Measurements from ENCODE around the gene B4GALNT3. TPM values are rescaled to one million over a fixed set of nuclear protein-coding genes. Genes with fewer than 3 reads are reported as not detected.

B4GALNT3 gene
- total and polyA plus RNA-seq, 2 of the 13 experiments (the other 11 are each of a cell fraction or from before 2014, with no cell fraction given): 3.2 to 4.4 TPM

GRCh38 chr12:580813-581212 is 121.1 kb downstream of the B4GALNT3 start:
- intact Hi-C loops (cut with micrococcal nuclease; ENCODE audit: unreplicated experiment): no loop called here
- 96% methylated on average over 4 of the region's 4 CpGs for WGBS (ENCODE audit: low lambda C conversion rate)
- Histone ChIP-seq H3K4me3 (replicated peaks in 1 of 3; ENCODE audit: insufficient read depth in 1 of 3, low read depth in 2 of 3, low read length in 3 of 3) (no peak overlapping the region), H3K4me1 (ENCODE audit: insufficient read depth, low read length) (peaks cover 97% of the 10 kb centered on the region), H4K20me1 (ENCODE audit: insufficient read depth, low read length) (no peaks in the 10 kb centered on the region), H3K4me2 (ENCODE audit: low read depth, low read length) (no peak overlapping the region), H3K36me3 (replicated peaks in 1 of 2; ENCODE audit: control insufficient read depth in 1 of 2, insufficient read depth in 2 of 2, low read length in 2 of 2) (no peaks in the 10 kb centered on the region), H3K27me3 (ENCODE audit: control insufficient read depth in 1 of 2, insufficient read depth in 2 of 2, low read length in 2 of 2) (no peaks in the 10 kb centered on the region), H3K79me2 (ENCODE audit: insufficient read depth, low read length) (no peaks in the 10 kb centered on the region), H3K9ac (ENCODE audit: insufficient read depth, low read depth, low read length) (no peak overlapping the region), H3K9me3 (ENCODE audit: low read length) (no peaks in the 10 kb centered on the region), H3K27ac (ENCODE audit: extremely low read length, insufficient read depth, low read length) (no peak overlapping the region), H2AFZ (ENCODE audit: low read length) (no peak overlapping the region)
- BruUV-seq (replicated peaks): no TSS peak
- in situ Hi-C loops (cut with HindIII; ENCODE audit: extremely low pct_ligation_motif_present, low pct_unique_long_range_greater_than_20kb): no loop called here
- CTCF ChIA-PET (ENCODE audit: low intra/inter-chr PET ratio, low total read pairs): no interaction called here
- POLR2A ChIA-PET: no interaction called here
- no peak for DNase-seq (ENCODE audit: low spot score)
- ATAC-seq: no peak
- peak; percentile 43 for FAIRE-seq
- TF ChIP-seq ZNF264 (CRISPR knock-in tag; IDR thresholded peaks at IDR 0.05) (no peak), ZNF737 (CRISPR knock-in tag; IDR thresholded peaks at IDR 0.05; ENCODE audit: borderline replicate concordance) (no peak), GRHL1 (CRISPR knock-in tag; conservative IDR thresholded peaks at IDR 0.05) (no peak), ZMYM3 (CRISPR knock-in tag; IDR thresholded peaks at IDR 0.05) (0 out of 2 replicates have a peak, but pooled peaks have one; percentile 34), ZFAT (CRISPR knock-in tag; conservative IDR thresholded peaks at IDR 0.05) (no peak), NFIC (IDR thresholded peaks at IDR 0.05; ENCODE audit: low read length) (no peak), GLI4 (CRISPR knock-in tag; IDR thresholded peaks at IDR 0.05; ENCODE audit: borderline replicate concordance) (no peak), ZMAT3 (CRISPR knock-in tag; conservative IDR thresholded peaks at IDR 0.05) (no peak), NCOR1 (IDR thresholded peaks at IDR 0.05; ENCODE audit: borderline replicate concordance, low read length) (no peak), NPAS2 (CRISPR knock-in tag; IDR thresholded peaks at IDR 0.05; ENCODE audit: borderline replicate concordance) (no peak), GATA4 (IDR thresholded peaks at IDR 0.05; ENCODE audit: borderline replicate concordance, low read depth) (no peak), IKZF5 (CRISPR knock-in tag; IDR thresholded peaks at IDR 0.05) (no peak), ZNF709 (CRISPR knock-in tag; IDR thresholded peaks at IDR 0.05) (no peak), ZNF460 (CRISPR knock-in tag; IDR thresholded peaks at IDR 0.05; ENCODE audit: borderline replicate concordance) (no peak), ELF4 (CRISPR knock-in tag; IDR thresholded peaks at IDR 0.05; ENCODE audit: borderline replicate concordance) (no peak), NFYB (CRISPR knock-in tag; IDR thresholded peaks at IDR 0.05) (no peak), ZUFSP (CRISPR knock-in tag; IDR thresholded peaks at IDR 0.05; ENCODE audit: borderline replicate concordance) (no peak), FOXA3 (CRISPR knock-in tag; IDR thresholded peaks at IDR 0.05) (no peak), RFX1 (IDR thresholded peaks at IDR 0.05) (no peak)
